HEK293 (cell line): Measurements from ENCODE around the gene IL36B.

Experiments used
- CTCF ChIA-PET: fragments of 350-600 bp; formaldehyde crosslinking; extraction: SDS; loops from one replicate; lab custom pipeline; 2021; ENCODE audit warnings: antibody characterized with exemption; lab: Yijun Ruan, JAX
- POLR2A ChIA-PET: fragments of 300-600 bp; formaldehyde crosslinking; extraction: SDS; loops from one replicate; lab custom pipeline; 2020; ENCODE audit warnings: antibody characterized with exemption, inconsistent platforms; lab: Yijun Ruan, JAX
- H3K27ac ChIP-seq: fragments of 200-500 bp; sonication (Bioruptor generic); 2 replicates; pipeline ENCODE4 v1.5.1; 2014; ENCODE audit warnings: low read depth, low read length, control low read depth, inconsistent platforms; ENCODE audit errors: extremely low read depth
- H3K36me3 ChIP-seq, 2 experiments: fragments of 200-500 bp in 1 of 2; sonication (Bioruptor generic) in 1 of 2; 1 replicate in 1 of 2; 2 replicates in 1 of 2; pipeline ENCODE4 v1.5.1; 2014 to 2017; ENCODE audit warnings: inconsistent platforms in 2 of 2, low read length in 2 of 2; ENCODE audit not compliant: control insufficient read depth in 2 of 2, insufficient read depth in 1 of 2
- H3K4me1 ChIP-seq: fragments of 200-500 bp; sonication (Bioruptor generic); 2 replicates; pipeline ENCODE4 v1.5.1; 2014; ENCODE audit warnings: mild to moderate bottlenecking, low read length, inconsistent platforms; ENCODE audit not compliant: control insufficient read depth, insufficient read depth
- H3K4me3 ChIP-seq: 2 replicates; pipeline ENCODE4 v1.5.1; 2011; ENCODE audit warnings: low read depth, mild to moderate bottlenecking, control low read depth, low read length, moderate library complexity
- H3K9me3 ChIP-seq: fragments of 200-500 bp; sonication (Bioruptor generic); 2 replicates; pipeline ENCODE4 v1.5.1; 2014; ENCODE audit warnings: low read depth, low read length, inconsistent platforms; ENCODE audit not compliant: control insufficient read depth, insufficient read depth
- BCL11B ChIP-seq: fragments of 450-650 bp; formaldehyde crosslinking; IDR thresholded peaks from 2 replicates; pipeline ENCODE4 v1.5.1; 2016; ENCODE audit warnings: low read depth, missing biosample characterization, missing genetic modification characterization
- KLF7 ChIP-seq: fragments of 450-650 bp; formaldehyde crosslinking; IDR thresholded peaks from 2 replicates; pipeline ENCODE4 v1.5.1; 2016; ENCODE audit warnings: missing biosample characterization, missing genetic modification characterization, borderline replicate concordance
- MZF1 ChIP-seq: fragments of 450-650 bp; formaldehyde crosslinking; IDR thresholded peaks from 2 replicates; pipeline ENCODE4 v1.5.1; 2017; ENCODE audit warnings: missing biosample characterization, missing genetic modification characterization, borderline replicate concordance
- RBAK ChIP-seq: fragments of 450-650 bp; formaldehyde crosslinking; IDR thresholded peaks from 2 replicates; pipeline ENCODE4 v1.5.1; 2016; ENCODE audit warnings: missing biosample characterization, missing genetic modification characterization
- ZFP3 ChIP-seq: fragments of 450-650 bp; formaldehyde crosslinking; IDR thresholded peaks from 2 replicates; pipeline ENCODE4 v1.5.1; 2016; ENCODE audit warnings: low read depth, missing biosample characterization, missing genetic modification characterization
- ZFP69B ChIP-seq: fragments of 450-650 bp; formaldehyde crosslinking; IDR thresholded peaks from 2 replicates; pipeline ENCODE4 v1.5.1; 2016; ENCODE audit warnings: missing biosample characterization, missing genetic modification characterization
- ZNF10 ChIP-seq: fragments of 450-650 bp; formaldehyde crosslinking; IDR thresholded peaks from 2 replicates; pipeline ENCODE4 v1.5.1; 2017; ENCODE audit warnings: missing biosample characterization, missing genetic modification characterization
- ZNF140 ChIP-seq: fragments of 450-650 bp; formaldehyde crosslinking; IDR thresholded peaks from 2 replicates; pipeline ENCODE4 v1.5.1; 2016; ENCODE audit warnings: missing biosample characterization, missing genetic modification characterization
- ZNF221 ChIP-seq: fragments of 450-650 bp; formaldehyde crosslinking; IDR thresholded peaks from 2 replicates; pipeline ENCODE4 v1.5.1; 2017; ENCODE audit warnings: missing biosample characterization, missing genetic modification characterization, borderline replicate concordance
- ZNF239 ChIP-seq: fragments of 450-650 bp; formaldehyde crosslinking; IDR thresholded peaks from 2 replicates; pipeline ENCODE4 v1.5.1; 2016; ENCODE audit warnings: missing biosample characterization, missing genetic modification characterization
- ZNF266 ChIP-seq: fragments of 450-650 bp; formaldehyde crosslinking; IDR thresholded peaks from 2 replicates; pipeline ENCODE4 v1.5.1; 2016; ENCODE audit warnings: missing biosample characterization, missing genetic modification characterization, low read depth
- ZNF335 ChIP-seq: fragments of 450-650 bp; formaldehyde crosslinking; conservative IDR thresholded peaks from 2 replicates; pipeline ENCODE4 v1.5.1; 2016; ENCODE audit warnings: missing biosample characterization, missing genetic modification characterization
- ZNF416 ChIP-seq: fragments of 450-650 bp; formaldehyde crosslinking; IDR thresholded peaks from 2 replicates; pipeline ENCODE4 v1.5.1; 2016; ENCODE audit warnings: missing biosample characterization, missing genetic modification characterization
- ZNF426 ChIP-seq: fragments of 450-650 bp; formaldehyde crosslinking; IDR thresholded peaks from 2 replicates; pipeline ENCODE4 v1.5.1; 2017; ENCODE audit warnings: missing biosample characterization, missing genetic modification characterization, mild to moderate bottlenecking, inconsistent platforms, moderate library complexity
- ZNF521 ChIP-seq: fragments of 450-650 bp; formaldehyde crosslinking; IDR thresholded peaks from 2 replicates; pipeline ENCODE4 v1.5.1; 2017; ENCODE audit warnings: missing biosample characterization, mild to moderate bottlenecking, missing genetic modification characterization
- ZNF529 ChIP-seq: fragments of 450-650 bp; formaldehyde crosslinking; IDR thresholded peaks from 2 replicates; pipeline ENCODE4 v1.5.1; 2017; ENCODE audit warnings: missing genetic modification characterization, missing biosample characterization; ENCODE audit not compliant: insufficient replicate concordance
- ZNF544 ChIP-seq: fragments of 450-650 bp; formaldehyde crosslinking; IDR thresholded peaks from 2 replicates; pipeline ENCODE4 v1.5.0; 2017; ENCODE audit warnings: missing biosample characterization, missing genetic modification characterization
- ZNF548 ChIP-seq: fragments of 450-650 bp; formaldehyde crosslinking; IDR thresholded peaks from 2 replicates; pipeline ENCODE4 v1.5.1; 2016; ENCODE audit warnings: missing biosample characterization, missing genetic modification characterization
- ZNF558 ChIP-seq: fragments of 450-650 bp; formaldehyde crosslinking; IDR thresholded peaks from 2 replicates; pipeline ENCODE4 v1.5.1; 2016; ENCODE audit warnings: missing biosample characterization, missing genetic modification characterization
- ZNF585B ChIP-seq: fragments of 450-650 bp; formaldehyde crosslinking; IDR thresholded peaks from 2 replicates; pipeline ENCODE4 v1.5.1; 2016; ENCODE audit warnings: missing biosample characterization, missing genetic modification characterization
- ZNF621 ChIP-seq: fragments of 450-650 bp; formaldehyde crosslinking; IDR thresholded peaks from 2 replicates; pipeline ENCODE4 v1.5.1; 2017; ENCODE audit warnings: missing biosample characterization, missing genetic modification characterization
- ZNF660 ChIP-seq: fragments of 450-650 bp; IDR thresholded peaks from 2 replicates; pipeline ENCODE4 v1.5.1; 2018; ENCODE audit warnings: missing biosample characterization, mild to moderate bottlenecking, missing genetic modification characterization
- ZNF664 ChIP-seq: fragments of 450-650 bp; formaldehyde crosslinking; IDR thresholded peaks from 2 replicates; pipeline ENCODE4 v1.5.1; 2016; ENCODE audit warnings: missing biosample characterization, missing genetic modification characterization
- ZNF670 ChIP-seq: fragments of 450-650 bp; formaldehyde crosslinking; IDR thresholded peaks from 2 replicates; pipeline ENCODE4 v1.5.1; 2016; ENCODE audit warnings: missing biosample characterization, missing genetic modification characterization, low read depth
- ZNF791 ChIP-seq: fragments of 450-650 bp; formaldehyde crosslinking; IDR thresholded peaks from 2 replicates; pipeline ENCODE4 v1.5.1; 2016; ENCODE audit warnings: missing biosample characterization, missing genetic modification characterization
- TF ChIP-seq, protein P1 (sequence below): fragments of 450-650 bp; formaldehyde crosslinking; IDR thresholded peaks from 2 replicates; pipeline ENCODE4 v1.5.1; 2017; ENCODE audit warnings: missing biosample characterization, mild to moderate bottlenecking, missing genetic modification characterization, moderate library complexity
- TF ChIP-seq, protein P2 (sequence below): fragments of 450-650 bp; formaldehyde crosslinking; IDR thresholded peaks from 2 replicates; pipeline ENCODE4 v1.5.1; 2016; ENCODE audit warnings: missing biosample characterization, missing genetic modification characterization
- TF ChIP-seq, protein P3 (sequence below): fragments of 450-650 bp; formaldehyde crosslinking; IDR thresholded peaks from 2 replicates; pipeline ENCODE4 v1.5.1; 2016; ENCODE audit warnings: missing biosample characterization, missing genetic modification characterization
- TF ChIP-seq, protein P4 (sequence below): fragments of 450-650 bp; formaldehyde crosslinking; IDR thresholded peaks from 2 replicates; pipeline ENCODE4 v1.5.1; 2017; ENCODE audit warnings: missing biosample characterization, missing genetic modification characterization

The IL36B gene

DNA sequence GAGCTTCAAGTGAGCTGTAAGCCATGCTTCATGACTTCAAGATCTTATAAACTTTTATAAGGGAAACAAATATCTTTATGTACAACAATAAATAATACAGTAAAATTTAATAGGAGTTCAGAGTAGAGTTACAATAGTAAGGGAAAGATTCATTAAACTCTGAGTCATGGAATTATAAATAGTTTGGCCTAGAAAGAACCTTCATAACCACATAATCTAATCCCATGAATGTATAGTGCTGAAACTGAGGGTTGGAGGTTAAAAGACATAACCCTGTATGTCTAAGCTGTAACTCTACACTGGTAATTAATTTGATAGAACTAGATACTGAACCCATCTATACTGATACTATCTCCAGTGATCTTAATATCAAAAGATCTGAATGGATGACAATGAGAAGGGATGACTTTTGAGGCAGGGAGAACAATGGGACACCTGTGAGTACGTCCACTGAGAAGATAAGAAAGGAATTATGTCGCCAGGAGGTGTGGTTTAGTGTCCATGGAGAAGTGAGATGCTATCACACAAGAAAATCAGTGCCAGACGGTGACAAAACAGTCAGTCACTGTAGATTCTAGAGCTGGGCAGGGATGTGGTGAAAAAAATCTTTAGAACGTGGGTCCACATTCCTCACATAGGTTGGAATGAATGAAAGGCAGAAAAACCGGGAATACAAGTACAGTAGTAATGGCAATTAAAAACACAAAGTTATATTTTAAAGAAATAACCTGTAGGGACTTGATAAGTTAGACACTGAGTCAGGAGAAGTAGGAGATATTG, 16.2 kb upstream of the IL36B start:
- TF ChIP-seq ZFP3 (no peak), ZNF140 (tag by site-specific recombination) (no peak), ZNF426 (no peak), ZNF335 (tag by site-specific recombination) (no peak), ZNF558 (no peak), ZNF791 (no peak), KLF7 (tag by site-specific recombination) (no peak), ZNF239 (tag by site-specific recombination) (no peak), ZFP69B (no peak), ZNF548 (tag by site-specific recombination) (no peak), ZNF266 (tag by site-specific recombination) (no peak), MZF1 (tag by site-specific recombination) (no peak), ZNF585B (tag by site-specific recombination) (no peak)
- TF ChIP-seq, protein P1, sequence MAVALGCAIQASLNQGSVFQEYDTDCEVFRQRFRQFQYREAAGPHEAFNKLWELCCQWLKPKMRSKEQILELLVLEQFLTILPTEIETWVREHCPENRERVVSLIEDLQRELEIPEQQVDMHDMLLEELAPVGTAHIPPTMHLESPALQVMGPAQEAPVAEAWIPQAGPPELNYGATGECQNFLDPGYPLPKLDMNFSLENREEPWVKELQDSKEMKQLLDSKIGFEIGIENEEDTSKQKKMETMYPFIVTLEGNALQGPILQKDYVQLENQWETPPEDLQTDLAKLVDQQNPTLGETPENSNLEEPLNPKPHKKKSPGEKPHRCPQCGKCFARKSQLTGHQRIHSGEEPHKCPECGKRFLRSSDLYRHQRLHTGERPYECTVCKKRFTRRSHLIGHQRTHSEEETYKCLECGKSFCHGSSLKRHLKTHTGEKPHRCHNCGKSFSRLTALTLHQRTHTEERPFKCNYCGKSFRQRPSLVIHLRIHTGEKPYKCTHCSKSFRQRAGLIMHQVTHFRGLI (tag by site-specific recombination), result no peak
- TF ChIP-seq, protein P2, sequence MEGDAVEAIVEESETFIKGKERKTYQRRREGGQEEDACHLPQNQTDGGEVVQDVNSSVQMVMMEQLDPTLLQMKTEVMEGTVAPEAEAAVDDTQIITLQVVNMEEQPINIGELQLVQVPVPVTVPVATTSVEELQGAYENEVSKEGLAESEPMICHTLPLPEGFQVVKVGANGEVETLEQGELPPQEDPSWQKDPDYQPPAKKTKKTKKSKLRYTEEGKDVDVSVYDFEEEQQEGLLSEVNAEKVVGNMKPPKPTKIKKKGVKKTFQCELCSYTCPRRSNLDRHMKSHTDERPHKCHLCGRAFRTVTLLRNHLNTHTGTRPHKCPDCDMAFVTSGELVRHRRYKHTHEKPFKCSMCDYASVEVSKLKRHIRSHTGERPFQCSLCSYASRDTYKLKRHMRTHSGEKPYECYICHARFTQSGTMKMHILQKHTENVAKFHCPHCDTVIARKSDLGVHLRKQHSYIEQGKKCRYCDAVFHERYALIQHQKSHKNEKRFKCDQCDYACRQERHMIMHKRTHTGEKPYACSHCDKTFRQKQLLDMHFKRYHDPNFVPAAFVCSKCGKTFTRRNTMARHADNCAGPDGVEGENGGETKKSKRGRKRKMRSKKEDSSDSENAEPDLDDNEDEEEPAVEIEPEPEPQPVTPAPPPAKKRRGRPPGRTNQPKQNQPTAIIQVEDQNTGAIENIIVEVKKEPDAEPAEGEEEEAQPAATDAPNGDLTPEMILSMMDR (tag by site-specific recombination), result no peak
- TF ChIP-seq, protein P3, sequence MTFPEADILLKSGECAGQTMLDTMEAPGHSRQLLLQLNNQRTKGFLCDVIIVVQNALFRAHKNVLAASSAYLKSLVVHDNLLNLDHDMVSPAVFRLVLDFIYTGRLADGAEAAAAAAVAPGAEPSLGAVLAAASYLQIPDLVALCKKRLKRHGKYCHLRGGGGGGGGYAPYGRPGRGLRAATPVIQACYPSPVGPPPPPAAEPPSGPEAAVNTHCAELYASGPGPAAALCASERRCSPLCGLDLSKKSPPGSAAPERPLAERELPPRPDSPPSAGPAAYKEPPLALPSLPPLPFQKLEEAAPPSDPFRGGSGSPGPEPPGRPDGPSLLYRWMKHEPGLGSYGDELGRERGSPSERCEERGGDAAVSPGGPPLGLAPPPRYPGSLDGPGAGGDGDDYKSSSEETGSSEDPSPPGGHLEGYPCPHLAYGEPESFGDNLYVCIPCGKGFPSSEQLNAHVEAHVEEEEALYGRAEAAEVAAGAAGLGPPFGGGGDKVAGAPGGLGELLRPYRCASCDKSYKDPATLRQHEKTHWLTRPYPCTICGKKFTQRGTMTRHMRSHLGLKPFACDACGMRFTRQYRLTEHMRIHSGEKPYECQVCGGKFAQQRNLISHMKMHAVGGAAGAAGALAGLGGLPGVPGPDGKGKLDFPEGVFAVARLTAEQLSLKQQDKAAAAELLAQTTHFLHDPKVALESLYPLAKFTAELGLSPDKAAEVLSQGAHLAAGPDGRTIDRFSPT, result no peak
- H3K4me3 ChIP-seq, result no peak overlapping the region
- H3K9me3 ChIP-seq, result no peaks in the 10 kb centered on the region
- no peak overlapping the region for H3K27ac ChIP-seq
- CTCF ChIA-PET, result interaction anchor here (1.3 kb wide), 2 partner anchors 11 kb away, joined by 5 to 6 read pairs; no protein-coding TSS in a partner anchor
- no peaks in the 10 kb centered on the region for H3K4me1 ChIP-seq
- POLR2A ChIA-PET, result no interaction called here
- no peaks in the 10 kb centered on the region for H3K36me3 ChIP-seq

DNA sequence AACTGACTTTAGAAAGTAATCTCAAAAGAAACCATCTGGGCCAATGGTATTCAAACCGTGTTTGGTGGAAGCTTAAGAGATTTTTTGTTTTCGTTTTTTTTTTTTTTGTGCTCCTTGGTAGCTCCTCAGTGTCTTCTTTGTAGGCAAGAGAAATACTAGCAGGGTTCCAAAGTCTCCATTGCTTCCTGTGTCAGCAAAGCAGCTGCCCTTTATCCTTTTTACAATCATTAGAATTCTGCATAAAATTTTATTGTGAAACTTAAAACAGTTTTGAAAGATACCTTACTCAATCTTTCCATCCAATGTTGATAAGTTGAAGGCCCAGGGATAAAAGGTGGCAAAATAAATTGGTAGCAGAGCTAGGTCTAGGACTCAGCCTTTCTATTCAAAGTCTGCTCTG, 15.6 kb upstream of the IL36B start:
- Histone ChIP-seq H3K9me3 (no peaks in the 10 kb centered on the region), H3K4me3 (no peak overlapping the region), H3K36me3 (no peaks in the 10 kb centered on the region), H3K27ac (no peak overlapping the region)
- POLR2A ChIA-PET, result no interaction called here
- TF ChIP-seq ZNF10 (tag by site-specific recombination) (no peak), ZNF544 (tag by site-specific recombination) (no peak), ZNF416 (tag by site-specific recombination) (no peak), ZNF221 (no peak), ZNF266 (tag by site-specific recombination) (no peak), ZNF521 (tag by site-specific recombination) (no peak), ZNF529 (no peak), BCL11B (tag by site-specific recombination) (no peak), ZNF660 (no peak), ZNF670 (tag by site-specific recombination) (no peak), ZNF664 (no peak), RBAK (tag by site-specific recombination) (no peak), ZNF621 (tag by site-specific recombination) (no peak)
- TF ChIP-seq, protein P4, sequence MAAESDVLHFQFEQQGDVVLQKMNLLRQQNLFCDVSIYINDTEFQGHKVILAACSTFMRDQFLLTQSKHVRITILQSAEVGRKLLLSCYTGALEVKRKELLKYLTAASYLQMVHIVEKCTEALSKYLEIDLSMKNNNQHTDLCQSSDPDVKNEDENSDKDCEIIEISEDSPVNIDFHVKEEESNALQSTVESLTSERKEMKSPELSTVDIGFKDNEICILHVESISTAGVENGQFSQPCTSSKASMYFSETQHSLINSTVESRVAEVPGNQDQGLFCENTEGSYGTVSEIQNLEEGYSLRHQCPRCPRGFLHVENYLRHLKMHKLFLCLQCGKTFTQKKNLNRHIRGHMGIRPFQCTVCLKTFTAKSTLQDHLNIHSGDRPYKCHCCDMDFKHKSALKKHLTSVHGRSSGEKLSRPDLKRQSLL (tag by site-specific recombination), result no peak
- TF ChIP-seq, all 188 proteins: peak for 0
- H3K4me1 ChIP-seq, result no peaks in the 10 kb centered on the region
- CTCF ChIA-PET, result interaction anchor here (1.3 kb wide), 1 partner anchor 11 kb away, joined by 6 read pairs; no protein-coding TSS in a partner anchor
